ENCODE results near the gene ODAD3. TPM values are rescaled to one million over a fixed set of nuclear protein-coding genes. Genes with fewer than 3 reads are reported as not detected.
A peak's percentile ranks its signal among the peaks of the same experiment; 100 is the strongest.

Gene ODAD3
- total and polyA plus RNA-seq, 10 of the 15 experiments (the other 5 are each of a cell fraction or from before 2014, with no cell fraction given): 0.11 to 0.39 (median 0.28) TPM; not detected in 7

DNA sequence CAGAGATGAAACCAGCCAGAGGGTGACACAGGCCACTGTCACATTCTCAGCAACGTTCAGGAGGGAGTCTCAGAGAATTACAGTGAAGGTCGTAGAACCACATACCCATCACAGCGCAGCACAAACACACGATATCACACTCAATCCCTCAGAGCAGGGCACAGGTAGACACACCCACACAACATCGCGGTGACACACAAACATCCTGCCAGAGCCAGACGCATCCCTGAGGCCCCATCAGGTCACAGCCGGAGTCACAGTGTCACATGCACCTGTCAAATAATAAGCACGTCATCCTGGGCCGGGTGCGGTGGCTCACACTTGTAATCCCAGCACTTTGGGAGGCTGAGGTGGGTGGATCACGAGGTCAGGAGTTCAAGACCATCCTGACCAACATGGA lies 28.5 kb upstream of the ODAD3 start:
- no peaks in the 10 kb centered on the region for H4K20me1 ChIP-seq (ENCODE audit: control insufficient read depth, insufficient read depth)
- BruUV-seq (replicated peaks): no TSS peak
- SMC1A ChIA-PET (ENCODE audit: uncharacterized antibody, unreplicated experiment): no interaction called here
- WGBS (ENCODE audit: insufficient coverage, insufficient replicate concordance, low lambda C conversion rate, missing lambda C conversion rate): 23% methylated on average over 12 of the region's 12 CpGs
- H3K4me3 ChIP-seq: no peak overlapping the region
- H3K79me2 ChIP-seq (ENCODE audit: control insufficient read depth, insufficient read depth, low read length): no peaks in the 10 kb centered on the region
- CTCF ChIA-PET: no interaction called here
- H3K27me3 ChIP-seq (replicated peaks in 1 of 2; ENCODE audit: control insufficient read depth in 2 of 2, insufficient read depth in 2 of 2, low read length in 1 of 2): no peaks in the 10 kb centered on the region
- DNase-seq (ENCODE audit: low read depth, low spot score) (no peak), ATAC-seq (0 out of 3 replicates have a peak, but pooled peaks have one; percentile 14), FAIRE-seq (no peak)
- RAD21 ChIA-PET (ENCODE audit: unreplicated experiment): no interaction called here
- no peaks in the 10 kb centered on the region; the same call in 1 of the 2 replicates for H3K4me1 ChIP-seq (ENCODE audit: control insufficient read depth, insufficient read depth, low read length)
- no peak overlapping the region for H3K27ac ChIP-seq (ENCODE audit: control insufficient read depth, insufficient read depth)
- no peak overlapping the region for H3K9ac ChIP-seq (ENCODE audit: control insufficient read depth, insufficient read depth, low read length)
- no peaks in the 10 kb centered on the region for H3K9me3 ChIP-seq (replicated peaks; ENCODE audit: control insufficient read depth, insufficient read depth, low read length)
- intact Hi-C loops (cut with micrococcal nuclease; ENCODE audit: unreplicated experiment): no loop called here
- no peak overlapping the region for H2AFZ ChIP-seq (ENCODE audit: control insufficient read depth, low read depth, low read length)
- H3K36me3 ChIP-seq (ENCODE audit: control insufficient read depth in 2 of 2, insufficient read depth in 2 of 2, low read length in 1 of 2): no peaks in the 10 kb centered on the region
- no peak overlapping the region for H3K4me2 ChIP-seq (ENCODE audit: control insufficient read depth, insufficient read depth)
- POLR2A ChIA-PET: interaction anchor here (0.6 to 0.7 kb wide), 2 partner anchors 9 to 134 kb away, joined by 3 to 4 read pairs; no protein-coding TSS in a partner anchor
- in situ Hi-C loops (cut with MboI): no loop called here
- no peak for TF ChIP-seq CREM (IDR thresholded peaks at IDR 0.05; ENCODE audit: low read depth)
- TF ChIP-seq LARP7 (IDR thresholded peaks at IDR 0.05): no peak
- no peak for TF ChIP-seq KDM1A (IDR thresholded peaks at IDR 0.05; ENCODE audit: borderline replicate concordance)
- TF ChIP-seq, protein P1, sequence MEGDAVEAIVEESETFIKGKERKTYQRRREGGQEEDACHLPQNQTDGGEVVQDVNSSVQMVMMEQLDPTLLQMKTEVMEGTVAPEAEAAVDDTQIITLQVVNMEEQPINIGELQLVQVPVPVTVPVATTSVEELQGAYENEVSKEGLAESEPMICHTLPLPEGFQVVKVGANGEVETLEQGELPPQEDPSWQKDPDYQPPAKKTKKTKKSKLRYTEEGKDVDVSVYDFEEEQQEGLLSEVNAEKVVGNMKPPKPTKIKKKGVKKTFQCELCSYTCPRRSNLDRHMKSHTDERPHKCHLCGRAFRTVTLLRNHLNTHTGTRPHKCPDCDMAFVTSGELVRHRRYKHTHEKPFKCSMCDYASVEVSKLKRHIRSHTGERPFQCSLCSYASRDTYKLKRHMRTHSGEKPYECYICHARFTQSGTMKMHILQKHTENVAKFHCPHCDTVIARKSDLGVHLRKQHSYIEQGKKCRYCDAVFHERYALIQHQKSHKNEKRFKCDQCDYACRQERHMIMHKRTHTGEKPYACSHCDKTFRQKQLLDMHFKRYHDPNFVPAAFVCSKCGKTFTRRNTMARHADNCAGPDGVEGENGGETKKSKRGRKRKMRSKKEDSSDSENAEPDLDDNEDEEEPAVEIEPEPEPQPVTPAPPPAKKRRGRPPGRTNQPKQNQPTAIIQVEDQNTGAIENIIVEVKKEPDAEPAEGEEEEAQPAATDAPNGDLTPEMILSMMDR (IDR thresholded peaks at IDR 0.05 in 2 of 3, conservative IDR thresholded peaks at IDR 0.05 in 1 of 3; ENCODE audit: control insufficient read depth in 2 of 3, extremely low read depth in 1 of 3, insufficient read depth in 1 of 3, low read depth in 3 of 3, low read length in 3 of 3): no peak
- no peak for TF ChIP-seq BCLAF1 (IDR thresholded peaks at IDR 0.05)
- TF ChIP-seq, protein P2, sequence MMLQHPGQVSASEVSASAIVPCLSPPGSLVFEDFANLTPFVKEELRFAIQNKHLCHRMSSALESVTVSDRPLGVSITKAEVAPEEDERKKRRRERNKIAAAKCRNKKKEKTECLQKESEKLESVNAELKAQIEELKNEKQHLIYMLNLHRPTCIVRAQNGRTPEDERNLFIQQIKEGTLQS (IDR thresholded peaks at IDR 0.05; ENCODE audit: borderline replicate concordance, extremely low read depth, low read depth, low read length): no peak
- no peak for TF ChIP-seq NFIC (IDR thresholded peaks at IDR 0.05; ENCODE audit: low read depth, low read length)
- TF ChIP-seq, protein P3, sequence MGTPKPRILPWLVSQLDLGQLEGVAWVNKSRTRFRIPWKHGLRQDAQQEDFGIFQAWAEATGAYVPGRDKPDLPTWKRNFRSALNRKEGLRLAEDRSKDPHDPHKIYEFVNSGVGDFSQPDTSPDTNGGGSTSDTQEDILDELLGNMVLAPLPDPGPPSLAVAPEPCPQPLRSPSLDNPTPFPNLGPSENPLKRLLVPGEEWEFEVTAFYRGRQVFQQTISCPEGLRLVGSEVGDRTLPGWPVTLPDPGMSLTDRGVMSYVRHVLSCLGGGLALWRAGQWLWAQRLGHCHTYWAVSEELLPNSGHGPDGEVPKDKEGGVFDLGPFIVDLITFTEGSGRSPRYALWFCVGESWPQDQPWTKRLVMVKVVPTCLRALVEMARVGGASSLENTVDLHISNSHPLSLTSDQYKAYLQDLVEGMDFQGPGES (IDR thresholded peaks at IDR 0.05): no peak
- TF ChIP-seq SREBF1 (IDR thresholded peaks at IDR 0.05; ENCODE audit: low read length): no peak
- TF ChIP-seq NR2F1 (conservative IDR thresholded peaks at IDR 0.05): no peak
- TF ChIP-seq MTA2 (IDR thresholded peaks at IDR 0.05; ENCODE audit: low read depth): no peak
- no peak for TF ChIP-seq JUNB (IDR thresholded peaks at IDR 0.05)
- no peak for TF ChIP-seq ATF2 (IDR thresholded peaks at IDR 0.05; ENCODE audit: low read length)
- TF ChIP-seq CEBPZ (IDR thresholded peaks at IDR 0.05; ENCODE audit: low read depth, low read length): no peak

Data from GM12878 (cell line).